GM12865 (cell line): ENCODE data around the gene CSF1R.
A peak's percentile ranks its signal among the peaks of the same experiment; 100 is the strongest.

ENCODE experiments used
- DNase-seq: peaks from one replicate; pipeline ENCODE4 v3.0.0; 2010; ENCODE audit warnings: low read depth
- H3K4me3 ChIP-seq: 2 replicates; pipeline ENCODE4 v1.5.1; 2011; ENCODE audit warnings: mild to moderate bottlenecking, low read depth, low read length, control low read depth
- TF ChIP-seq, protein P1 (sequence below): IDR thresholded peaks from 2 replicates; pipeline ENCODE4 v1.5.1; 2011; ENCODE audit warnings: low read length, control low read depth, low read depth, inconsistent platforms; ENCODE audit not compliant: insufficient read depth; ENCODE audit errors: missing control alignments

The CSF1R gene

DNA sequence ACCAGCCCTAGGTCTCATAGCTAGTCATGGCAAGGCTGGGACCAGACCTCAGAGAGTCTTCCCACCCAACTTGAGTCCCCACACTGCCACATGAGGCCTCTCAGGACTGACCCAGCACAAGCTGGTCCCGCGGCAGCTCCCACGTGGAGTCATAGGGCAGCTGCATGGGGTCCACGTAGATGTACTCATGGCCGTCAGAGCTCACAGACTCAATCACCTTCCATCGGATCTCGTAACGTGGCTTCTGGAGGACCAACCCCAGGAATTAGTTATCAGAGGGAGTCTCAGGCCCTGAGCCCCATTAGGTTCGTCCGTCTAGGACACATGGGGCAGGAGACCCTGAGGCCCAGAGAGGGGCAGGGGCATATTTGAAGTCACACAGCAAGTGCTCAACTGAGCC lies 39.0 kb upstream of the CSF1R start:
- TF ChIP-seq, protein P1, sequence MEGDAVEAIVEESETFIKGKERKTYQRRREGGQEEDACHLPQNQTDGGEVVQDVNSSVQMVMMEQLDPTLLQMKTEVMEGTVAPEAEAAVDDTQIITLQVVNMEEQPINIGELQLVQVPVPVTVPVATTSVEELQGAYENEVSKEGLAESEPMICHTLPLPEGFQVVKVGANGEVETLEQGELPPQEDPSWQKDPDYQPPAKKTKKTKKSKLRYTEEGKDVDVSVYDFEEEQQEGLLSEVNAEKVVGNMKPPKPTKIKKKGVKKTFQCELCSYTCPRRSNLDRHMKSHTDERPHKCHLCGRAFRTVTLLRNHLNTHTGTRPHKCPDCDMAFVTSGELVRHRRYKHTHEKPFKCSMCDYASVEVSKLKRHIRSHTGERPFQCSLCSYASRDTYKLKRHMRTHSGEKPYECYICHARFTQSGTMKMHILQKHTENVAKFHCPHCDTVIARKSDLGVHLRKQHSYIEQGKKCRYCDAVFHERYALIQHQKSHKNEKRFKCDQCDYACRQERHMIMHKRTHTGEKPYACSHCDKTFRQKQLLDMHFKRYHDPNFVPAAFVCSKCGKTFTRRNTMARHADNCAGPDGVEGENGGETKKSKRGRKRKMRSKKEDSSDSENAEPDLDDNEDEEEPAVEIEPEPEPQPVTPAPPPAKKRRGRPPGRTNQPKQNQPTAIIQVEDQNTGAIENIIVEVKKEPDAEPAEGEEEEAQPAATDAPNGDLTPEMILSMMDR = no peak
- no peak for DNase-seq
- no peak overlapping the region for H3K4me3 ChIP-seq

DNA sequence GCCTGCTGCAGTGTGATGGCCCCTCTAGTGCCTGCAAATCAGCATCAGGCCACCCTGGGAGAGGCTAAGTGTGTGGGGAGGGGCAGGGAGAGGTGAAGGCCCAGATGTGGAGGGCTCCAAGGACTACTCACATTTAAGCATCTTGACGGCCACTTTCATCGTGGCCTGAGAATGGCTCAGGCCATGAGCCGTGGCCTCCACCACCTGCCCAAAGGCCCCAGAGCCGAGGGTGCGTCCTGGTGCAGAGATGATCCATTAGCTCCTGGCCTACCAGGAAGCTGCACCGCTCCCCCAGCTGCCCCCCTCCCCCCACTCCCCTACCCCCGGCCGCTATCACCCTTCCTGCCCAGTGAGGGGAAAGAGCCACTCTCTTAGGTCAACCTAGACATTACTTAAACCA lies 38.2 kb upstream of the CSF1R start:
- TF ChIP-seq, protein P1 = no peak
- DNase-seq = no peak
- H3K4me3 ChIP-seq = no peak overlapping the region

DNA sequence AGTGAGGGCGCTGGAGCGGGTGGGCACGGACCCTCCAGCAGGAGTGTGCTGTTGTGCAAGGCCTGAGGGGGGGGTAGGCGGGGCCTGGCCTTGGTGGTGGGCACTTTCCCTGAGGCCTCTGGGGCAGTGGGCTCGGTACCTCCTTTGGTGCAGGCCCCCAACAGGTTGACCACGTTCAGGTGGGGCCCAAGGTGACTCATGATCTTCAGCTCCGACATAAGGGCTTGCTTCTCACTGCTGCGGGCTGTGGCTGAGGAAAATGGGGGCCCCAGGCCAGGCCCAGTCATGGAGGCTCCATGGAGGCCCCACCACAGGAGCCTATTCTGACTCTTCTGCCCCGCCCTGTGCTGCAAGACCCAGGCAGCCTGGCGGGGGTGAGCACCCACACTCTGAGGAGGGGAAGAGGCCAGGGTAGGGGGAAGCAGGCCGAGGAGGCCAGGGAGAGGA lies 37.8 kb upstream of the CSF1R start:
- TF ChIP-seq, protein P1 = no peak
- H3K4me3 ChIP-seq = no peak overlapping the region
- no peak for DNase-seq

DNA sequence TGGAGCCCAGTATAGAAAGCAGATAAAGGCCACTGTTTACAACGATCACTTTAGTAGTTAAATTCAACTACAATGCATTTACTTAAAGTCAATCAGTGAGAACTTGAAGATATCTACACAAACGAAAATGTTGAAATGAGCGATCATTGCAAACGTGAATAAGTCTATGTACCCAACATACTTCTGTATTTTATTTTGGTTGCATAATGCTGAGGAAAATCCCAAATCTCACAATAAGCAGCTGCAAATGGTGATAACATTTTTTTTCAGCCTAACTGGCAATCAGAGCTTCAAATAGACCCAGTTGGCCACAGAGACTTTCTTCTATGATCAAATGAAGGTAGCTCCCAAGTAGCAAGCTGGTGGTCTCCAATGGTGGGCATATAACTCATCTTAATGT lies 37.2 kb upstream of the CSF1R start:
- TF ChIP-seq, protein P1 = no peak
- DNase-seq = no peak
- no peak overlapping the region for H3K4me3 ChIP-seq

DNA sequence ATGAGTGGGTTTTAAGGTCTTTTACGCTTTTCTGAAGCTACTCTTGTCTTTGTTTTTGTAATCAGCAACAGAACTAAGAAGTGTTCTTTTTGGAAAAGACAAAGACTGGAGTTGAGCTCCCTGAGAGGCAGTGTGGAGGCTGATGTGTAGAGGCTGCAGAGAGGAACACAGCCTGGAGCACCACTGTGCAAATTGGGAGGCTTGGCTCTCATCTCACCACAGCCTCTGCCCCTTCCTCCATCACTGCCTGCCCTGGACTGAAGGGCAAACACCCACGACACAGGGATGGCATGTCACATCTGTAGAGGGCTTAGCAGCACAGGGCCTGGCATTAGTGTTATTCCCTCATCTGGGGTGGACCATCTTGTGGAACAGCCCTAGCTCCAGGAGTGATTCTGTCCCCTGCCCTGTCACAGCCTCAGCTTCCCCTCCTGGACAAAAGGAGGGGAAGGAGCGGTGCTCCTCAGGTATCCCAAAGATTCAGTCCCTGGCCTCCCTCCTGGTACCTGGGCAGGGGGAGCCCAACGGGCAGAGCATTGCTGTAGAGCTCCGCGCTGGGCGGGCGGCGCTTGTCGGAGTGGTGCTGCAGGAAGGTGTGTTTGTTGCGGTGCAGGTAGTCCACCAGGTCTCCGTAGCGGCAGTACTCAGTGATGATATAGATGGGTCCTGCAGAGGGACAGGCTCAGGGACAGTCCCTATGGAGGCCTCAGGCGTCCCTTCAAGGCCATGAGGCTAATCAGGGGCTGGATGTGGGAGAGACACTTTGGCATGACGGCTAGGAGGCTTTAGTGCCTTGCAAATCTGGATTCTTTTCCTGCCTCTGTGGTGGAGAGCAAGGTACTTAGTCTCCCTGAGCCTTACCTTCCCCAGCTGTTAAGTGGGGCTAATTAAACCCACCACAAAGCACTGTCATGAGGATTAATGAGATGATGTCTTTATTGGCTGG lies 36.5 kb upstream of the CSF1R start:
- TF ChIP-seq, protein P1 = no peak
- no peak overlapping the region for H3K4me3 ChIP-seq
- no peak for DNase-seq

DNA sequence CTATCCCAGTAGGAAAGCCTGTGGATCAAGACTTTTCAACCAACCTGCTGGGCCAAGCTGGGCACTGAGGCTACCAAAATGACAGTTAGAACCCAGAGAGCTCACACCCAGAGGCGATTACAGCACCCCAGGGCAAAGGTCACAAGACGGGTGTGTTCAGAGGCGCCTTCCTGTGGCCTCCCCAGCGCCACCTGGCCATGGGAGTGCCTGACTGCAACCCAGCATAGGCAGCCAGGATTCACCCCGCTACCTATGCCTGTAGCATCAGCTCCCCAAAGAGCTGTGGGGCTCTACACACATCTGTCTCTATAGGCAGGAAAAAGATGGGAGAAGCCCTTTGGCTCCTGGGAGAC lies 35.8 kb upstream of the CSF1R start:
- TF ChIP-seq, protein P1 = peak; percentile 58
- H3K4me3 ChIP-seq = no peak overlapping the region
- peak; percentile 60 for DNase-seq

DNA sequence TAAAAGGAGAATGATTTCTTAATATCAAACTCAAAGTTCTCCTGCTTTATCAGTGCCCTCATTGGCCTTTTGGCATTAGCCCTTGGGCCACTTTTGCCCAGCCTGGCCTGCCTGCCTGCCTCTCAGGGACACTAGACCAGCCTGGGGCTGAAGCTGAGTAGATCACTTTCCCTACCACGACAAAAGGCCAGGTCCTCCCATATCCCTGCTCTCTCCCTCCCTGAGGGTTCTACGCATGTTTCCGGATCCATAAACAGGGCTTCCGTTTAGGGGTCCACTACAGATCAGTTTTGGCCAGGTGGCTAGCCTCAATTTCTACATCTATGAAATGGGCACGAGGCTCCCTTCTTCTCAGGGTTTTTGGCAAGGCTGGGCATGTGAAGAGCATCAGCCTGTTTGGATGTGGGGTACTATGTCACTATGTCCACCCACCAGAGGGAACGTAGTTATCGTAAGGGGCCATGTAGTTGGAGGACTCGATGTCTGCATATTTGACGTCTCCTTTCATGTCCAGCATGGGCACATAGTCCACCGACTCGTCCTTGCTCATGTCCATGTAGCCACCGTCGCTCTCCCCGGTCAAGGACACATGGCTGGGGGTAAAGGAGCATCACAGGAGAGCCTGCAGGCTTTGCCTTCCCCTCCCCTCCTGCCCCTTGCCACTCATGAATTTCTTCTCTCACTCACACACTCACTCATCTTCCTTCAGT lies 35.2 kb upstream of the CSF1R start:
- H3K4me3 ChIP-seq = no peak overlapping the region
- no peak for DNase-seq
- TF ChIP-seq, protein P1 = no peak
